WTC11 (cell line): Measurements from ENCODE around the gene DNAAF1. TPM values are rescaled to one million over a fixed set of nuclear protein-coding genes. Genes with fewer than 3 reads are reported as not detected.

Experiments
- ATAC-seq: fragments of 200-7000 bp; cut with Tn5 transposase; 2 replicates; pipeline ENCODE4 v1.10.0; 2021; ENCODE audit warnings: mild to moderate bottlenecking, moderate library complexity
- CTCF ChIA-PET: fragments of 300-600 bp; sonication (Branson Sonifier 250); formaldehyde crosslinking; loops from one replicate; lab custom pipeline; 2021; ENCODE audit warnings: antibody characterized with exemption; lab: Charles Lee
- POLR2A ChIA-PET: fragments of 350-600 bp; sonication (Branson Sonifier 250); formaldehyde crosslinking; loops from one replicate; lab custom pipeline; 2021; ENCODE audit warnings: antibody characterized with exemption; lab: Charles Lee
- DNase-seq: peaks from one replicate; pipeline ENCODE4 v3.0.0; 2021; ENCODE audit warnings: low spot score
- H3K27ac Mint-ChIP-seq: 2 replicates; pipeline ENCODE4 v1.8.0; 2021; ENCODE audit warnings: mixed read lengths
- H3K27me3 Mint-ChIP-seq: 2 replicates; pipeline ENCODE4 v1.8.0; 2021; ENCODE audit warnings: low read depth, mild to moderate bottlenecking, moderate library complexity, mixed read lengths
- H3K36me3 Mint-ChIP-seq: 2 replicates; pipeline ENCODE4 v1.8.0; 2021; ENCODE audit warnings: mixed read lengths
- H3K4me1 Mint-ChIP-seq: 2 replicates; pipeline ENCODE4 v1.8.0; 2022; ENCODE audit warnings: mixed read lengths
- H3K4me3 Mint-ChIP-seq: 2 replicates; pipeline ENCODE4 v1.8.0; 2021; ENCODE audit warnings: mild to moderate bottlenecking, moderate library complexity, mixed read lengths
- H3K9me3 Mint-ChIP-seq: 2 replicates; pipeline ENCODE4 v1.8.0; 2021; ENCODE audit warnings: mixed read lengths
- E2F1 ChIP-seq: sonication (generic); formaldehyde crosslinking; IDR thresholded peaks from 2 replicates; pipeline ENCODE4 v1.8.0; 2022; ENCODE audit warnings: mild to moderate bottlenecking, missing genetic modification reagents
- ERG ChIP-seq: fragments of 250-450 bp; sonication (Bioruptor Pico); IDR thresholded peaks from 2 replicates; pipeline ENCODE4 v1.8.0; 2021; ENCODE audit warnings: mild to moderate bottlenecking
- FOXJ3 ChIP-seq: sonication (generic); formaldehyde crosslinking; IDR thresholded peaks from 2 replicates; pipeline ENCODE4 v1.9.0; 2021; ENCODE audit warnings: missing genetic modification reagents, mild to moderate bottlenecking, borderline replicate concordance
- FOXK1 ChIP-seq: sonication (generic); formaldehyde crosslinking; IDR thresholded peaks from 2 replicates; pipeline ENCODE4 v1.8.0; 2022; ENCODE audit warnings: mild to moderate bottlenecking, moderate library complexity, missing genetic modification reagents
- HMGXB4 ChIP-seq: sonication (generic); formaldehyde crosslinking; IDR thresholded peaks from 2 replicates; pipeline ENCODE4 v1.8.1; 2023; ENCODE audit warnings: mild to moderate bottlenecking, moderate library complexity, missing genetic modification reagents
- IRF1 ChIP-seq: sonication (generic); formaldehyde crosslinking; IDR thresholded peaks from 2 replicates; pipeline ENCODE4 v1.8.0; 2023; ENCODE audit warnings: missing genetic modification reagents
- MYBL2 ChIP-seq: sonication (generic); formaldehyde crosslinking; IDR thresholded peaks from 2 replicates; pipeline ENCODE4 v1.8.1; 2023; ENCODE audit warnings: mild to moderate bottlenecking, moderate library complexity, missing genetic modification reagents
- NR1H2 ChIP-seq: sonication (generic); formaldehyde crosslinking; IDR thresholded peaks from 2 replicates; pipeline ENCODE4 v1.9.0; 2021; ENCODE audit warnings: mild to moderate bottlenecking, moderate library complexity, missing genetic modification reagents
- NR2C2 ChIP-seq: sonication (generic); formaldehyde crosslinking; IDR thresholded peaks from 2 replicates; pipeline ENCODE4 v1.8.0; 2022; ENCODE audit warnings: mild to moderate bottlenecking, missing genetic modification reagents
- RELA ChIP-seq: sonication (generic); formaldehyde crosslinking; IDR thresholded peaks from 2 replicates; pipeline ENCODE4 v1.8.1; 2022; ENCODE audit warnings: missing genetic modification reagents, mild to moderate bottlenecking, borderline replicate concordance
- TEAD4 ChIP-seq: sonication (generic); formaldehyde crosslinking; IDR thresholded peaks from 2 replicates; pipeline ENCODE4 v1.8.0; 2022; ENCODE audit warnings: mild to moderate bottlenecking, missing genetic modification reagents
- TP53 ChIP-seq: sonication (generic); formaldehyde crosslinking; IDR thresholded peaks from 2 replicates; pipeline ENCODE4 v1.8.1; 2023; ENCODE audit warnings: mild to moderate bottlenecking, missing genetic modification reagents
- ZNF138 ChIP-seq: sonication (generic); formaldehyde crosslinking; conservative IDR thresholded peaks from 2 replicates; pipeline ENCODE4 v1.8.1; 2022; ENCODE audit warnings: mild to moderate bottlenecking, moderate library complexity, missing genetic modification reagents
- ZNF232 ChIP-seq: sonication (generic); formaldehyde crosslinking; IDR thresholded peaks from 2 replicates; pipeline ENCODE4 v1.8.0; 2022; ENCODE audit warnings: mild to moderate bottlenecking, missing genetic modification reagents
- ZNF317 ChIP-seq: sonication (generic); formaldehyde crosslinking; IDR thresholded peaks from 2 replicates; pipeline ENCODE4 v1.8.1; 2023; ENCODE audit warnings: low read depth, mild to moderate bottlenecking, moderate library complexity, missing genetic modification reagents, borderline replicate concordance
- ZNF512 ChIP-seq: sonication (generic); formaldehyde crosslinking; IDR thresholded peaks from 2 replicates; pipeline ENCODE4 v1.8.1; 2022; ENCODE audit warnings: missing genetic modification reagents, borderline replicate concordance
- ZNF671 ChIP-seq: fragments of 250-450 bp; sonication (Bioruptor Pico); IDR thresholded peaks from 2 replicates; pipeline ENCODE4 v1.8.0; 2021; ENCODE audit warnings: mild to moderate bottlenecking
- total RNA-seq: library from RNA; stranded (reverse); gene quantifications from 3 replicates; pipeline ENCODE4 v1.2.3, GENCODE V29; 2021
- TF ChIP-seq, protein P1 (sequence below): fragments of 250-450 bp; sonication (Bioruptor Pico); IDR thresholded peaks from 2 replicates; pipeline ENCODE4 v1.9.0; 2021; ENCODE audit warnings: mild to moderate bottlenecking, borderline replicate concordance

Gene DNAAF1
- total RNA-seq, 1 experiment from 2014 or later: 0.20 TPM

- TF ChIP-seq RELA (CRISPR knock-in tag) (no peak), TP53 (no peak), TEAD4 (CRISPR knock-in tag) (no peak), MYBL2 (CRISPR knock-in tag) (no peak), FOXJ3 (no peak), ZNF671 (CRISPR knock-in tag) (no peak), NR1H2 (no peak), ERG (no peak), HMGXB4 (CRISPR knock-in tag) (no peak), E2F1 (CRISPR knock-in tag) (no peak), ZNF232 (CRISPR knock-in tag) (no peak), FOXK1 (no peak)
These were observed 67.5 kb downstream of the DNAAF1 start (continued) for GRCh38 chr16:84212631-84213030.

GRCh38 chr16:84214451-84215066 is 69.5 kb downstream of the DNAAF1 start:
- DNase-seq: no peak
- ChIA-PET POLR2A (no interaction called here), CTCF (interaction anchor here (1.4 to 1.5 kb wide), 2 partner anchors 28 to 63 kb away, joined by 7 read pairs; partner anchors contain the start of gene TAF1C)
- ATAC-seq: no peak
- H3K36me3 Mint-ChIP-seq: no peaks in the 10 kb centered on the region
- H3K9me3 Mint-ChIP-seq: peaks cover 3% of the 10 kb centered on the region; the same call in 1 of the 2 replicates
- H3K4me1 Mint-ChIP-seq: peaks cover 9% of the 10 kb centered on the region
- TF ChIP-seq, protein P1, sequence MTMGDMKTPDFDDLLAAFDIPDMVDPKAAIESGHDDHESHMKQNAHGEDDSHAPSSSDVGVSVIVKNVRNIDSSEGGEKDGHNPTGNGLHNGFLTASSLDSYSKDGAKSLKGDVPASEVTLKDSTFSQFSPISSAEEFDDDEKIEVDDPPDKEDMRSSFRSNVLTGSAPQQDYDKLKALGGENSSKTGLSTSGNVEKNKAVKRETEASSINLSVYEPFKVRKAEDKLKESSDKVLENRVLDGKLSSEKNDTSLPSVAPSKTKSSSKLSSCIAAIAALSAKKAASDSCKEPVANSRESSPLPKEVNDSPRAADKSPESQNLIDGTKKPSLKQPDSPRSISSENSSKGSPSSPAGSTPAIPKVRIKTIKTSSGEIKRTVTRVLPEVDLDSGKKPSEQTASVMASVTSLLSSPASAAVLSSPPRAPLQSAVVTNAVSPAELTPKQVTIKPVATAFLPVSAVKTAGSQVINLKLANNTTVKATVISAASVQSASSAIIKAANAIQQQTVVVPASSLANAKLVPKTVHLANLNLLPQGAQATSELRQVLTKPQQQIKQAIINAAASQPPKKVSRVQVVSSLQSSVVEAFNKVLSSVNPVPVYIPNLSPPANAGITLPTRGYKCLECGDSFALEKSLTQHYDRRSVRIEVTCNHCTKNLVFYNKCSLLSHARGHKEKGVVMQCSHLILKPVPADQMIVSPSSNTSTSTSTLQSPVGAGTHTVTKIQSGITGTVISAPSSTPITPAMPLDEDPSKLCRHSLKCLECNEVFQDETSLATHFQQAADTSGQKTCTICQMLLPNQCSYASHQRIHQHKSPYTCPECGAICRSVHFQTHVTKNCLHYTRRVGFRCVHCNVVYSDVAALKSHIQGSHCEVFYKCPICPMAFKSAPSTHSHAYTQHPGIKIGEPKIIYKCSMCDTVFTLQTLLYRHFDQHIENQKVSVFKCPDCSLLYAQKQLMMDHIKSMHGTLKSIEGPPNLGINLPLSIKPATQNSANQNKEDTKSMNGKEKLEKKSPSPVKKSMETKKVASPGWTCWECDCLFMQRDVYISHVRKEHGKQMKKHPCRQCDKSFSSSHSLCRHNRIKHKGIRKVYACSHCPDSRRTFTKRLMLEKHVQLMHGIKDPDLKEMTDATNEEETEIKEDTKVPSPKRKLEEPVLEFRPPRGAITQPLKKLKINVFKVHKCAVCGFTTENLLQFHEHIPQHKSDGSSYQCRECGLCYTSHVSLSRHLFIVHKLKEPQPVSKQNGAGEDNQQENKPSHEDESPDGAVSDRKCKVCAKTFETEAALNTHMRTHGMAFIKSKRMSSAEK (CRISPR knock-in tag): no peak
- TF ChIP-seq ZNF512 (CRISPR knock-in tag) (no peak), IRF1 (CRISPR knock-in tag) (no peak), ZNF138 (no peak), NR2C2 (CRISPR knock-in tag) (no peak), ZNF317 (no peak)
- TF ChIP-seq, all 79 proteins: peak for 0
- no peak overlapping the region for H3K4me3 Mint-ChIP-seq
- no peak overlapping the region for H3K27ac Mint-ChIP-seq
- H3K27me3 Mint-ChIP-seq: no peaks in the 10 kb centered on the region
